Renal cortical epithelial cell (primary cell): Measurements from ENCODE around the gene PDE11A. TPM values are rescaled to one million over a fixed set of nuclear protein-coding genes. Genes with fewer than 3 reads are reported as not detected.

Experiments used
- DNase-seq: peaks from one replicate; pipeline ENCODE4 v3.0.0-alpha.2; 2011; ENCODE audit warnings: low read depth
- total RNA-seq: library from RNA; depleted of rRNA; stranded (reverse); fragments of >200 nt; gene quantifications from 2 replicates; pipeline ENCODE4 v1.2.3, GENCODE V29; 2014

The PDE11A gene
- total RNA-seq, 1 donor from 2014 or later: 5.8 TPM

- peak; percentile 58 for DNase-seq
These were observed 308.9 kb downstream of the PDE11A start for GRCh38 chr2:177763531-177764265.

- no peak for DNase-seq
These were observed 313.1 kb downstream of the PDE11A start for GRCh38 chr2:177759443-177759842.

- peak; percentile 42 for DNase-seq
These were observed 313.8 kb downstream of the PDE11A start for GRCh38 chr2:177758591-177759371.

GRCh38 chr2:177756336-177756735 lies 316.2 kb downstream of the PDE11A start:
- DNase-seq: no peak

- DNase-seq: peak; percentile 22
These were observed 318.1 kb downstream of the PDE11A start for GRCh38 chr2:177754492-177754873.

GRCh38 chr2:177753682-177754491 lies 318.7 kb downstream of the PDE11A start:
- peak; percentile 65 for DNase-seq

- no peak for DNase-seq
These were observed 324.2 kb downstream of the PDE11A start for GRCh38 chr2:177748360-177748759.

- DNase-seq: no peak
These were observed 325.2 kb downstream of the PDE11A start for GRCh38 chr2:177747384-177747783.

GRCh38 chr2:177746358-177746757 lies 326.2 kb downstream of the PDE11A start:
- DNase-seq: no peak

- no peak for DNase-seq
These were observed 327.0 kb downstream of the PDE11A start for GRCh38 chr2:177745531-177745930.

- DNase-seq: no peak
These were observed 329.7 kb downstream of the PDE11A start for GRCh38 chr2:177742851-177743250.

- no peak for DNase-seq
These were observed 330.7 kb downstream of the PDE11A start for GRCh38 chr2:177741866-177742265.

- no peak for DNase-seq
These were observed 331.9 kb downstream of the PDE11A start for GRCh38 chr2:177740700-177741099.

GRCh38 chr2:177738461-177739235 lies 333.9 kb downstream of the PDE11A start:
- DNase-seq: no peak

- DNase-seq: no peak
These were observed 337.2 kb downstream of the PDE11A start for GRCh38 chr2:177735318-177735803.

GRCh38 chr2:177733322-177733855 lies 339.2 kb downstream of the PDE11A start:
- no peak for DNase-seq

- DNase-seq: no peak
These were observed 341.2 kb downstream of the PDE11A start for GRCh38 chr2:177731384-177731783.

- DNase-seq: no peak
These were observed 341.8 kb downstream of the PDE11A start for GRCh38 chr2:177730792-177731191.

- no peak for DNase-seq
These were observed 342.2 kb downstream of the PDE11A start for GRCh38 chr2:177730363-177730762.

- DNase-seq: no peak
These were observed 343.7 kb downstream of the PDE11A start for GRCh38 chr2:177728920-177729319.

- no peak for DNase-seq
These were observed 344.2 kb downstream of the PDE11A start for GRCh38 chr2:177728399-177728765.
